Tongue (tissue), 2 donors: ENCODE data around the gene DYNLT1. TPM values are rescaled to one million over a fixed set of nuclear protein-coding genes. Genes with fewer than 3 reads are reported as not detected.
"Not testable (repeated sequence)": the region's sequence is repeated elsewhere in the genome, so short reads cannot be mapped to it uniquely, and the experiment has no call there.

Experiments
- DNase-seq: peaks from one replicate; pipeline ENCODE4 v3.0.0-alpha.2; 2015
- total RNA-seq: library from RNA; depleted of rRNA; stranded (reverse); fragments of >200 nt; gene quantifications from one replicate; pipeline ENCODE4 v1.2.3, GENCODE V29; 2014

DYNLT1 gene
- total RNA-seq: 47.3 TPM

DNA sequence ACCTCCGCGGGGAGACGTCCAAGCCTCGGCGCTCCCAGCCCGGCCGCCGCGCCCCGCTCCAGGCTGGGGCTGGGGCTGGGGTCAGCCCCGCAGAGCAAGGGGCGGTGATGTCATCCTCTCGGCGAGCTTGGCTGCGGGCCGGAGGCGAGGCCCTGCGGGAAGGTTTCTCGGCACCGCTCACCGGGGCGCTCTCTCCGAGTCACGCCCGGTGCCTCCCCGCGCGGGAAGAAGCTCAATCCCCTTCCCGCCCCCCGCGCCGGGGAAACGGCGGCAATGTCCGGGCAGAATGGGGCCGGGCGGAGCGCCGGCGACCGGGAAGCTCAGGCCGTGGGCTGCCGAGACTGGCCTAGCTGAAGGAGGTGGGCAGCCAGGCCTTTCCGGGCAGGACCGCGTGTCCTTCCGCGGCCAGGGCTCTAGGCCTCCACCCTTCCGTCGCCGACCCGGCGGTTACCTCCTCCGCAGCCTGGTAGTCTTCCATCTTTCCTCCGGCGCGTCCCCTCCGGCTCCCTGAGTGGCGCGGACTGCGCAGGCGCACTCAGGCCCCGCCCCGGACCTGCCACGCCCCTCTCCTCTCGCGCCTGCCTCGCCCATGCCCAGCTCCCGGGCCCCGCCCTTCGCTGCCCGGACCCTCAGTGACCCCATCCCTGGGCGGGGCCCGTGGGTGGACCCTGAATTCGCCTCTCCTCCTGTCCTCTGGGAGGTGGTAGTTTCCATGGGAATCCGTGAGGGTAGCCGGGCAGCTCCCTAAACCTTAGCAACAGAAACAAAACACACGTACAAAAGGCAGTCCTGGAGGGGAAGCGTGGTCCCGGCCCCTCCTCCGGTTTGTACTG, at the start of gene DYNLT1:
DYNLT1 (minus strand) TSS at position 513 of the 833 bp plus-strand sequence; CDS start at position 478, 35 bp downstream.
- DNase-seq: peak; percentile 97

DNA sequence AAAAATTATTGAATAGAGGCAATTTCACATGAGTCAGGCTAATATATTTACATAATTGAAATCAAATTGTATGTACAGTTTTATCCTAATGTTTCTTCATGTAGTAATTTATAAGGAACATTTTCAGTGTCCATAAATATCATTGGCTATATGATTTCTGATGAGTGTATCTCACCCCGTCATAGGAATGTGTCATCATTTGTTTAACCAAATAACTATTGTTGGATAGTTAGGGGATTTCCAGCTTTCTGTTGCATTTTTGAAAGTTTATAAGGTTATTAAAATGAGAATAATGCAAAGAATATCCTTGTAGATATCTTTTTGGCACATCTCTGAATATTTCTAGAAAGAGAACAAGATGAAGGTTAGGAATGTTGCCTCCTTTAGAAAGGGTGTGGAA, 44.3 kb upstream of the DYNLT1 start:
- no peak for DNase-seq

DNA sequence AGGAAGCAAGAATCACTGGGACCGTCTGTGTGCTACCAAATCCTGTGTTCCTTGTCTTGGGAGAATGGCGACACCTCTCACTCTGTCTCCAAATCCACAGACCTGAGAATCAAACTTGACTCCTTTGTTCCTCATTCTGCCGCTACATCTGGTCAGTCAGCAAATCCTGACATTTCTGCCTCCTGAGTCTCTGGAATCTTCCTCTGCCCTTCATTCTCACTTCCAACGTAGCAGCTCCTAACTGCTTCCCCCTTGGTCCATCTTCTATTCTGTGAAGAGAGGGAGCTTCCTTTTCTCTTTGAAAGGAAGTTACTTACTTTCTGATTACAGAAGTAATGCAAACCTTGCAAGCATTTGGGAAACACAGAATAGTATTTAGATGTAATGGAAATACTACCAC, 43.0 kb upstream of the DYNLT1 start:
- DNase-seq: no peak

GRCh38 chr6:158686791-158687381, 42.3 kb upstream of the DYNLT1 start:
- DNase-seq: peak; percentile 48

GRCh38 chr6:158686311-158686710, 41.8 kb upstream of the DYNLT1 start:
- DNase-seq: no peak

DNA sequence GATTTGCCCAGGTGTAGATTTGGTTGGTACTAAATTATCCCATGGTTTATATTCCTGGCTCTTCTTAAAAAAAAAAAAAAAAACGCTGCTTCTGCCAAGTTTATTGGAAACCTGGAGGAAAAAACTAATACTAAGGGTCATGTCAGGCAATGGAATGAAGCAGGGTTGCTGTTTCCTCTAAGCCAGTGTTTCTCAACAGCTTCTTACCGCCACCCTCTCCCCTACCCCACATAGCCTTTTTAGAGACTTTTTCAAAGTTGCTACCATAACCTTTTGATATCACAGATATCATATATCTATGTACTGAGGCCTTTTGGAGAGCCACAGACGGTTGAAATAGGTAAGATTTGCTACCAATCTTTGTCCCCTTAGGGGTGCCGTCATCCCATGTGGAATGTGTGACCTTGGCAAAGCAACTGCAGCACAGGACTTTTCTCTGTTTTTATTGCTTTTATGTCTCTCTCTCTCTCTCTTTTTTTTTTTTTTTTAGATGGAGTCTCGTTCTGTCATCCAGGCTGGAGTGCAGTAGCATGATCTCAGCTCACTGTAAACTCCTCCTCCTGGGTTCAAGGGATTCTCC, 40.3 kb upstream of the DYNLT1 start:
- no peak for DNase-seq

- DNase-seq: no peak
Measured at GRCh38 chr6:158684311-158684710, 39.8 kb upstream of the DYNLT1 start.

- DNase-seq: no peak
Measured at GRCh38 chr6:158680481-158680880, 35.9 kb upstream of the DYNLT1 start.

DNA sequence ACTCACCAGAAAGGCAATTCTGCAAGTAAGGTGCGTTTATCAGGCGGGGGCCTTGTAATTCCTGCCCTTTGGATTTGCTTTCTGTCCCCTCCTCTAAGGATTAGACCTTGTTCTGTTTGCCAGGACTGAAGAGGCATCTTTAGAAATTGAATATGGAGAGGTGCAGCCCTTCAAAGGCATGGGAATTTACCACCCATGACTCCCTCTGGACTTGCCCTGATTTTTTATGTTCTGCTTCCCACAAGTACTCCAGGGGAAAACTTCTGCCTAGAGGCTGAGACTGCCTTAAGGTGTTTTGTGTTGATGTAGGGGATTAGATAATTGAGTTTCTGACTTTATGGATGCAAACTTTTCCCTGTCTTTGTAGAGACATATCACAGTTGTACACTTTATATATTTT, 35.5 kb upstream of the DYNLT1 start:
- no peak for DNase-seq

GRCh38 chr6:158677906-158678578, 33.5 kb upstream of the DYNLT1 start:
- peak; percentile 38 for DNase-seq

DNA sequence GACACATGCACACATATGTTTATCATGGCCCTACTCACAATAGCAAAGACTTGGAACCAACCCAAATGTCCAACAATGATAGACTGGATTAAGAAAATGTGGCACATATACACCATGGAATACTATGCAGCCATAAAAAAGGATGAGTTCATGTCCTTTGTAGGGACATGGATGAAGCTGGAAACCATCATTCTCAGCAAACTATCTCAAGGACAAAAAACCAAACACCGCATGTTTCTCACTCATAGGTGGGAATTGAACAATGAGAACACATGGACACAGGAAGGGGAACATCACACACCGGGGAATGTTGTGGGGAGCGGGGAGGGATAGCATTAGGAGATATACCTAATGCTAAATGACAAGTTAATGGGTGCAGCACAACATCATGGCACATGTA, 32.6 kb upstream of the DYNLT1 start:
- not testable (repeated sequence) for DNase-seq

DNA sequence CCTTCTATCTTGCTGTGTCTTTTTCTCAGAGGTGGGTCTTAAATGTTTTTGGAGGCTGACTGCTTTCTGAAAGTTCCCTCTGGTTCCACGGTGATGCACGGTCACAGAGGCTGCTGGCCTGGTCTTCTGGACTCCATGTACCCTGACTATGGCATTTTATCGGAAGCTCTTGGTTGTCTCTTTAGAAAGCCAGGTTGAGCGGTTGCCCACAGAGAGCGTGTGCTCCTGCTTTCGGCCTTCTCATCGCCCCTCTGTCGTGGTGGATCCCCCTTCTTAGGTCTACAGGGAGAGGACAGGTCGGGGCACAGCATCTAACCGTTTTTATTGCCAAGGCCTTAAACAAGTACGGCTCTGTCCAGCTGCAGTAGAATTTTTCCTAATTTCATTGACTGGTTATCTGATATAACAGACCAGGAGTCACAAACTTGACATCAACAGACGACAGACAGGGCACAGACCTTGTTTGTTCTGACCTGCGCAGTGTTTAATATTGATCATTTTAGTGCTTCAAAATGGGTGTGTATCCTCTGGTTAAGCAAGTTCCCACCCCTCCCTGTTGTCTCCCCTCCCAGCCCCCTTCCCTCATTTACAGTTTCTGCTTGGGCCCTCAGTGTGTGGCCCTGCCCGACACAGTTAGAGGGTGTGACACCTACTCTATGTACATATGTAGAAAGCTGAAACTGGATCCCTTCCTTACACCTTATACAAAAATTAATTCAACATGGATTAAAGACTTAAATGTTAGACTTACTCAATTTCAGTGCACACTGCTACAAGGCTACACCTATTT, 30.0 kb upstream of the DYNLT1 start:
- no peak for DNase-seq

GRCh38 chr6:158672726-158673125, 28.2 kb upstream of the DYNLT1 start:
- DNase-seq: no peak

GRCh38 chr6:158672119-158672518, 27.6 kb upstream of the DYNLT1 start:
- DNase-seq: not testable (repeated sequence)

DNA sequence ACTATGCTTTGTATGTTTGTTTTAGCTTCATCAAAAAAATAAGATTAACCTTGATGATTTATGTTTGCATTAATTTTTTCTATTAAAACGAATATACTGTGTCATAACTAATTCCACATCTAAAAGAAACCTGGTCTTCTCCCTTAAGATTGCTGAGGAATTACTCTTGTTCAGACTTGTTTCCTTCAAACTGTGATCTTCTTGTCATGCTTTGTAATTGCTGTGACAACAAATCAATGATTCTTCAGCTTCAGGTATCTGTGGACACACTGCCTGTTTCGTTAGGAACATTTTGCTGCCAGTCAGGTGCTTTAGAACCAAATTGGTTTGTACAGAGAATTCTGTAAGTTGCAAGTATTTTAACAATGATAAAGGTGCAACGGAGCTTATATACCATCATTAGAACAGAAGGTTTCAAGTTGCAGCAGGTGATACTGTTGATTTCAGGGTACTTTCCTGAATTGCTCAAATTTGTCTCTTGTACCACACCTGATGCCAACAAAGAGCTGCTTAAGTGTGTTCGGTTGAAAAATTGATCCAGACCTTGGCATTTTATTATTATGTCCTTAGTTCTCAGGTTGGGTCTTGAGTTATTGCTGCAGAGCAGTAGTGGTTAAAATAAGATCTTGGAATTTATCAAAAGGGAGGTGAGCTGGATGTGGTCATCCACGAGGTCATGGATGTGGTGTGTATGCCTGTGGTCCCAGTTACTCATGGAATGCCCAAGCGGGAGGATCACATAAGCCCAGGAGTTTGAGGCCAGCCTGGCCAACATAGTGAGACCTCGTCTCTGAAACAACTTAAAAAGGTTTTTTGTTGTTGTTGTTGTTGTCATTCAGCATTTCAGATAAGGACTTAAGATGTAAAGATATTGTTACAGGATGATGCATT, 24.8 kb upstream of the DYNLT1 start:
- peak; percentile 35 for DNase-seq

DNA sequence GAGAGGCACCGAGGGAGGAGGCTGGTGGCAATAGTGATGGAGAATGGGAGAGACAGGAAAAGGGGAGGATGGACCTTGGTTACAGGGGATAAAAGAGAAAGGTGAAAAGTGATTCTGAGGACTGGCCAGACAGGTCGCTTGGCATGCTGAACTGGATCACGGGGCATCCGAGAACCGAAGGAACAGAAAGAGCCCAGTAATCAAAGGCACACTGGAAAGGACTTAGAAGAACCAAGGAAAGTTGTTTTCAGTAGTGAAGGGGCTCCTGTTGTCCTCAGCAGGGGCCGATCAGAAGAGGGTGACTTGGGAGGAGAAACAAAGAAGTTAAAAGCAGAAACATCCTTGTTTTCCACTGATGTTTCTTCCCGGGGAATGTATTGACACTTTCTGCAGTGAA, 24.2 kb upstream of the DYNLT1 start:
- no peak for DNase-seq

DNA sequence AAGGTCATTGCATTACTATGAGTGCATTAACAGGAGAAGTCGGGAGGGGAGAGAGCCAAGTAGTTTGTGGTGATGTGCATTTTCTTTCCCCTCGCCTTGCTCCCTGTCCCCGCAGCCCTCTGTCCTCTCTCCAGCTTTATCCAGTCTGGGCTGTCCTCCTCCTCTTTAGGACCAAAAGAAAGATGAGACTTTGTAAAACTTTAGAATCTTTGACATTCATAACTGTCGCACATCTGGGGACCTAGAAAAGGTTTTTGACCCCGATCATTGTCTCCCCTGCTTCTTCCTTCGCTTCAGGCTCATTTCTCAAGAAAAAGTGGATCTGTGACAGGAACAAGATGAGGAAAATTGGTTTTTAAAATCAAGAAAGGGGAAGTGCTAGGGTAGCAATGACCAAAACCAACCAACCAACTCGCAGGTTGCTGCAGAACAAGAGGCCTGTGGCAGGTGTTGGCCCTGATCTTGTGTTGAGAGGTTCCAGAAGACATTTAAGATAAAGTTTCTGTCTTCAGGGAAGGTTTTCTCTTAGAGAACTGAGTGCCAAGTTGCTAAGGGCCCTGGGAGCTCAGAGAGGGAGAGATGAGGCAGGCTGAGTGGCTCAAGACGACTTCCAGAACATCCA, 22.9 kb upstream of the DYNLT1 start:
- no peak for DNase-seq

DNA sequence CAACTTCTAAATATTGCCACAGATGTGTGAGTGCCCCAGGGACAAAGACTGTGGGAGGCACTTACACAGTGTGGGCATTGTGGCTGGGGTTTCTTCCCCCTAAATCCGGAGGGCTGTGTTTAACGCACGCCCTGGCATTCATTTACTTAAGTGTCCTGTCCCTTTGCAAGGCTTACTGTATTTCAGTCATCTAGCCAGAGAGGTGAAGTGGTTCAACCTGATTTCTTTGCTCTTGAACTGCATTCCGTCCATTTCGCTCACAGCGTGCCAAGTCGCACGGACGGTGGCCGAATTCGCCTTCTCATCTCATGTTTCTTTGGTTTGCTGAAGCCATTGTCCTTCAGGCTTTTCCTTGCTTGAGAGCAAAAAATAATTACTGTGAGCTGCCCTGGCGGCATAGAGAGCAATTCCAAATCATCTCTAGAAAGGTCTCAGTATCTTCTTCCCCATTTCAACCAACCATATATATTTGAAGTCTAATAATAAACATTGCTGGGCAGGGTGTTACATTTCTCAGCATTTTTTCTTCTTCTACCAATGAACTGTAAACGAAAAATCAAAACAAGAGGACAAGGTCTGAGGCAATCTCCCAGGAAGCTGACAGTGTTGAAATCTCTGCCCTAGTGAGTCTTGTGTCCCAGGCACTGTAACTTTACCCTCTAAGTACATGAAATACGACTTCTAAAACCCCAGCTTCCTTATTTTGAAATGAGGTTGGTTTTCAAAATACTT, 22.3 kb upstream of the DYNLT1 start:
- peak; percentile 23 for DNase-seq

- no peak for DNase-seq
Measured at GRCh38 chr6:158665332-158665731, 20.8 kb upstream of the DYNLT1 start.

DNA sequence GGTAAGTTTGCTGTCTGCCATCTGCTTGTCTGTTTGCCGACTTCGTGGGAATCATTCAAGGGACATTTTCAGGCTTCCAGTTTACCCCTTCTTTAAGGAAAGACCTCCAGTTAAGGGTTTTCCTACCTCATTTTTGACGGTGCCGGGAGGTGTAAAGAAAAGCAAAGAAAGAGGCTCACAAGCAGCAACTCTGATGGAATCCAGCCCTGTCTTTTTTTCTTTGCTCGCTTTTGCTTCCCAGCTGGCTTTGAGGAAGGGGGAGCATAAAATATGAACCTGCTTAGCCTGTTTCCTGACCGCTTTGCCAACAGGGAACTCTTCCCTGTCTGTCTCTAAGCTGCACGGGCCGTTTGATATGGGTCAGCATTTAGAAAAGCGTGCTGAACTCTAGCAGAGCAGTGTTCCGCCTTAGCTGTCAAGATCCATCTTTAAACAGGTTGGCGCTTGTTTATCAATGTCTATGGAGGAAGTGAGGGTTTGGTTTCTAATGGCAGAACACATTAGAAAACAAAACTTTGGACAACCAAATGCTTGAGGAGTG, 19.2 kb upstream of the DYNLT1 start:
- peak; percentile 81 for DNase-seq
